Spleen (tissue), 11 donors: ENCODE results near the gene CRB2. TPM values are rescaled to one million over a fixed set of nuclear protein-coding genes. Genes with fewer than 3 reads are reported as not detected.

ENCODE experiments used
- DNase-seq: peaks from one replicate; pipeline ENCODE4 v3.0.0-alpha.2; 2020
- H3K27ac ChIP-seq, 8 donors: fragments of 200-600 bp; sonication (generic) in 7 of 8; 1 replicate in 4 of 8; 2 replicates in 4 of 8; pipeline versions ENCODE4 v1.5.0 to v1.8.0; 2016 to 2021; ENCODE audit warnings: inconsistent platforms in 4 of 8, mild to moderate bottlenecking in 4 of 8, moderate library complexity in 1 of 8
- H3K27me3 ChIP-seq, 7 donors: fragments of 200-600 bp; sonication (generic) in 6 of 7; replicated peaks in 1 of 7; 1 replicate in 4 of 7; 2 replicates in 3 of 7; pipeline versions ENCODE4 v1.5.0 to v1.8.0; 2016 to 2021; ENCODE audit warnings: inconsistent platforms in 3 of 7, mild to moderate bottlenecking in 1 of 7
- H3K36me3 ChIP-seq, 6 donors: fragments of 200-600 bp; sonication (generic) in 5 of 6; 1 replicate in 4 of 6; 2 replicates in 2 of 6; pipeline versions ENCODE4 v1.5.0 to v1.8.0; 2016 to 2021; ENCODE audit warnings: inconsistent platforms in 2 of 6
- H3K4me1 ChIP-seq, 6 donors: fragments of 200-600 bp; sonication (generic) in 5 of 6; 1 replicate in 3 of 6; 2 replicates in 3 of 6; pipeline versions ENCODE4 v1.5.0 to v1.8.0; 2016 to 2021; ENCODE audit warnings: inconsistent platforms in 3 of 6
- H3K4me3 ChIP-seq, 8 donors: fragments of 200-600 bp; sonication (generic) in 7 of 8; 1 replicate in 4 of 8; 2 replicates in 4 of 8; pipeline versions ENCODE4 v1.5.0 to v1.8.0; 2016 to 2021; ENCODE audit warnings: inconsistent platforms in 4 of 8, mild to moderate bottlenecking in 4 of 8, moderate library complexity in 2 of 8
- H3K9me3 ChIP-seq, 8 donors: fragments of 200-600 bp; sonication (generic) in 7 of 8; 1 replicate in 4 of 8; 2 replicates in 4 of 8; pipeline versions ENCODE4 v1.5.0 to v1.8.0; 2016 to 2021; ENCODE audit warnings: inconsistent platforms in 4 of 8
- CTCF ChIP-seq, 11 experiments: fragments of 200-600 bp in 7 of 11; fragments of 450-650 bp in 4 of 11; sonication (generic) in 4 of 11; IDR thresholded peaks in 8 of 11; conservative IDR thresholded peaks in 3 of 11; 1 replicate in 7 of 11; 2 replicates in 4 of 11; pipeline versions ENCODE4 v1.4.0 to v1.8.0; 2016 to 2021; ENCODE audit warnings: antibody characterized with exemption in 11 of 11, inconsistent platforms in 4 of 11, mild to moderate bottlenecking in 1 of 11
- POLR2A ChIP-seq, 3 donors: fragments of 450-650 bp; IDR thresholded peaks; one replicate each; pipeline ENCODE4 v1.5.1; 2017; ENCODE audit warnings: antibody characterized with exemption in 3 of 3, mild to moderate bottlenecking in 1 of 3
- POLR2AphosphoS5 ChIP-seq, 3 donors: sonication (generic); formaldehyde crosslinking; IDR thresholded peaks; one replicate each; pipeline ENCODE4 v1.5.1; 2017; ENCODE audit warnings: antibody characterized with exemption in 3 of 3
- WGBS, 5 donors: extraction: QIAGEN DNeasy Blood & Tissue Kit in 3 of 5; methylation state at CpG; one replicate each; pipeline versions ENCODE4 v1.1.5 to v1.1.7; 2013 to 2018; 5-methylcytosine and 5-hydroxymethylcytosine counted together
- intact Hi-C: fragments of 100-400 bp; cut with DNase I; formaldehyde crosslinking; loops from one replicate; pipeline ENCODE4 v1.15.0; 2023; ENCODE audit warnings: low total_unique reads
- polyA plus RNA-seq, 3 donors: library from polyadenylated mRNA; stranded (reverse); fragments of 200-250 nt; gene quantifications; one replicate each; pipeline ENCODE4 v1.2.1, GENCODE V29; 2013
- total RNA-seq, 7 donors: library from RNA; depleted of rRNA in 3 of 7; stranded (reverse); fragments of >200 nt in 3 of 7; fragmentation: NEBNext Ultra II Directional in 4 of 7; extraction: Animal tissue kit (Norgen Biotek cat#: 25700) in 4 of 7; gene quantifications; one replicate each; pipeline versions ENCODE4 v1.1.0 to v1.2.1, GENCODE V29; 2016 to 2021
- donor health status: healthy with polysubstance abuse.
- donor health status: DM: no; HTN: no; CAD: no; lungs with moderate emphysema.
- donor health status: DM: no; HTN: no; CAD: no.
- donor health status: Bipolar disorder and iron deficiency.
- donor health status: healthy.
- donor health status: DM: no; HTN: no; CAD: no.
- donor health status: DM: yes; HTN: yes; CAD: no.

The CRB2 gene
- total and polyA plus RNA-seq, 10 donors = 0.34 to 3.0 (median 1.6) TPM

- no peaks in the 10 kb centered on the region for H3K9me3 ChIP-seq
- H3K36me3 ChIP-seq = no peaks in the 10 kb centered on the region
- H3K4me3 ChIP-seq = no peak overlapping the region
- H3K27ac ChIP-seq = peak overlapping the region in 4 of 8 donors; percentile 1 to 37 (median 17)
- H3K27me3 ChIP-seq = no peaks in the 10 kb centered on the region
- WGBS, 5 donors = 67 to 80% (median 73%) methylated on average over 6 of the region's 6 CpGs
- H3K4me1 ChIP-seq = peaks cover 17 to 67% (median 48%) of the 10 kb centered on the region in 6 donors
- intact Hi-C loops = no loop called here
- TF ChIP-seq POLR2AphosphoS5 (IDR thresholded peaks at IDR 0.05) (no peak), CTCF (IDR thresholded peaks at IDR 0.05 in 8 of 11, conservative IDR thresholded peaks at IDR 0.05 in 3 of 11) (no peak), POLR2A (IDR thresholded peaks at IDR 0.05) (no peak)
- DNase-seq = no peak
Measured at GRCh38 chr9:123335986-123336329, 20.0 kb upstream of the CRB2 start.

- 71 to 86% (median 86%) methylated on average over 3 of the region's 3 CpGs for WGBS, 5 donors
- H3K36me3 ChIP-seq = no peaks in the 10 kb centered on the region
- peak overlapping the region in 4 of 8 donors; percentile 1 to 19 (median 9) for H3K27ac ChIP-seq
- H3K27me3 ChIP-seq = no peaks in the 10 kb centered on the region
- no peaks in the 10 kb centered on the region for H3K9me3 ChIP-seq
- H3K4me1 ChIP-seq = peaks cover 17 to 71% (median 53%) of the 10 kb centered on the region in 6 donors
- no peak for TF ChIP-seq POLR2A (IDR thresholded peaks at IDR 0.05)
- TF ChIP-seq POLR2AphosphoS5 (IDR thresholded peaks at IDR 0.05) = no peak
- TF ChIP-seq CTCF (IDR thresholded peaks at IDR 0.05 in 8 of 11, conservative IDR thresholded peaks at IDR 0.05 in 3 of 11) = no peak
- no peak for DNase-seq
- no peak overlapping the region for H3K4me3 ChIP-seq
- intact Hi-C loops = no loop called here
Measured at GRCh38 chr9:123336449-123336848, 19.5 kb upstream of the CRB2 start.

GRCh38 chr9:123336959-123337358 is 19.0 kb upstream of the CRB2 start:
- no peaks in the 10 kb centered on the region for H3K27me3 ChIP-seq
- H3K36me3 ChIP-seq = no peaks in the 10 kb centered on the region
- DNase-seq = no peak
- no peaks in the 10 kb centered on the region for H3K9me3 ChIP-seq
- intact Hi-C loops = no loop called here
- peak overlapping the region in 3 of 8 donors; percentile 1 to 19 (median 3) for H3K27ac ChIP-seq
- TF ChIP-seq POLR2AphosphoS5 (IDR thresholded peaks at IDR 0.05) (no peak), CTCF (IDR thresholded peaks at IDR 0.05 in 8 of 11, conservative IDR thresholded peaks at IDR 0.05 in 3 of 11) (no peak), POLR2A (IDR thresholded peaks at IDR 0.05) (no peak)
- peaks cover 20 to 77% (median 54%) of the 10 kb centered on the region in 6 donors for H3K4me1 ChIP-seq
- no peak overlapping the region for H3K4me3 ChIP-seq

- Histone ChIP-seq H3K4me1 (peaks cover 20 to 87% (median 61%) of the 10 kb centered on the region in 6 donors), H3K36me3 (no peaks in the 10 kb centered on the region), H3K27ac (peak overlapping the region in 6 of 8 donors; percentile 81 to 92 (median 84)), H3K27me3 (no peaks in the 10 kb centered on the region), H3K9me3 (no peaks in the 10 kb centered on the region), H3K4me3 (no peak overlapping the region)
- peak in 1 of 3 donors; percentile 57 for TF ChIP-seq POLR2AphosphoS5 (IDR thresholded peaks at IDR 0.05)
- TF ChIP-seq POLR2A (IDR thresholded peaks at IDR 0.05) = no peak
- TF ChIP-seq CTCF (IDR thresholded peaks at IDR 0.05 in 8 of 11, conservative IDR thresholded peaks at IDR 0.05 in 3 of 11) = no peak
- 44 to 68% (median 55%) methylated on average over 4 of the region's 4 CpGs for WGBS, 5 donors
- intact Hi-C loops = no loop called here
- peak; percentile 85 for DNase-seq
Measured at GRCh38 chr9:123337971-123338370, 18.0 kb upstream of the CRB2 start.
